GM21423 (cell line): ENCODE measurements around the gene ZFP36.

Experiments used
- ATAC-seq: cut with Tn5 transposase; IDR thresholded peaks from one replicate; pipeline ENCODE4 v1.9.1; 2021; ENCODE audit warnings: mild to moderate bottlenecking, moderate library complexity; ENCODE audit not compliant: unreplicated experiment

Gene ZFP36

GRCh38 chr19:39415111-39416046 is 8.7 kb downstream of the ZFP36 start:
- ATAC-seq, result no peak

- ATAC-seq, result no peak
Measured at GRCh38 chr19:39416152-39417120, 9.8 kb downstream of the ZFP36 start.

GRCh38 chr19:39417463-39418181 is 11.0 kb downstream of the ZFP36 start:
- no peak for ATAC-seq

- no peak for ATAC-seq
Measured at GRCh38 chr19:39419003-39419402, 12.4 kb downstream of the ZFP36 start.

- ATAC-seq, result no peak
Measured at GRCh38 chr19:39420769-39421168, 14.1 kb downstream of the ZFP36 start.

- ATAC-seq, result no peak
Measured at GRCh38 chr19:39422020-39422419, 15.4 kb downstream of the ZFP36 start.

GRCh38 chr19:39423258-39424086 is 16.8 kb downstream of the ZFP36 start:
- no peak for ATAC-seq

GRCh38 chr19:39424934-39425333 is 18.3 kb downstream of the ZFP36 start:
- ATAC-seq, result no peak

GRCh38 chr19:39425744-39426143 is 19.1 kb downstream of the ZFP36 start:
- no peak for ATAC-seq

- ATAC-seq, result no peak
Measured at GRCh38 chr19:39426170-39426569, 19.5 kb downstream of the ZFP36 start.

- no peak for ATAC-seq
Measured at GRCh38 chr19:39427707-39428106, 21.1 kb downstream of the ZFP36 start.

- no peak for ATAC-seq
Measured at GRCh38 chr19:39428283-39429112, 21.9 kb downstream of the ZFP36 start.

GRCh38 chr19:39430675-39431593 is 24.3 kb downstream of the ZFP36 start:
- no peak for ATAC-seq

GRCh38 chr19:39432677-39433025 is 26.0 kb downstream of the ZFP36 start:
- ATAC-seq, result no peak

GRCh38 chr19:39433480-39434079 is 26.9 kb downstream of the ZFP36 start:
- no peak for ATAC-seq

GRCh38 chr19:39434123-39435076 is 27.8 kb downstream of the ZFP36 start:
- no peak for ATAC-seq
